ENCODE measurements around the gene SIK1.
"Not testable (repeated sequence)": the region's sequence is repeated elsewhere in the genome, so short reads cannot be mapped to it uniquely, and the experiment has no call there.

GRCh38 chr21:43419475-43419874 is 7.5 kb downstream of the SIK1 start:
- TF ChIP-seq FOXP1 (CRISPR knock-in tag; IDR thresholded peaks at IDR 0.05; ENCODE audit: borderline replicate concordance); CTCF (IDR thresholded peaks at IDR 0.05); NR1H2 (CRISPR knock-in tag; IDR thresholded peaks at IDR 0.05); SMAD4 (CRISPR knock-in tag; IDR thresholded peaks at IDR 0.05); E2F5 (CRISPR knock-in tag; IDR thresholded peaks at IDR 0.05); HMGXB4 (CRISPR knock-in tag; IDR thresholded peaks at IDR 0.05); IRF1 (CRISPR knock-in tag; IDR thresholded peaks at IDR 0.05); STAT6 (CRISPR knock-in tag; conservative IDR thresholded peaks at IDR 0.05; ENCODE audit: low read depth); GABPB1 (CRISPR knock-in tag; IDR thresholded peaks at IDR 0.05); RELA (CRISPR knock-in tag; IDR thresholded peaks at IDR 0.05; ENCODE audit: borderline replicate concordance); KAT7 (CRISPR knock-in tag; IDR thresholded peaks at IDR 0.05; ENCODE audit: borderline replicate concordance); PRDM15 (CRISPR knock-in tag; IDR thresholded peaks at IDR 0.05): not testable (repeated sequence)

All from WTC11 (cell line).